ENCODE data around the gene ASTN2.

GRCh38 chr9:116737152-116737546 lies 677.7 kb downstream of the ASTN2 start:
- TF ChIP-seq YY1 (IDR thresholded peaks at IDR 0.05; ENCODE audit: insufficient read depth, insufficient read length) (no peak), ZNF274 (IDR thresholded peaks at IDR 0.05; ENCODE audit: low read depth, low read length) (no peak), SUZ12 (IDR thresholded peaks at IDR 0.05; ENCODE audit: extremely low read depth, insufficient read depth, insufficient read length) (no peak)

All from NT2/D1 (cell line).